Ishikawa (cell line): Measurements from ENCODE around the gene RSAD1.

Experiments
- CEBPB ChIP-seq: IDR thresholded peaks from 2 replicates; pipeline ENCODE4 v1.6.1; 2012
- CREB1 ChIP-seq: IDR thresholded peaks from 2 replicates; pipeline ENCODE4 v1.6.1; 2012; ENCODE audit warnings: low read depth
- EGR1 ChIP-seq: IDR thresholded peaks from 2 replicates; pipeline ENCODE4 v1.6.1; 2012
- EP300 ChIP-seq: IDR thresholded peaks from 2 replicates; pipeline ENCODE4 v1.6.1; 2012; ENCODE audit warnings: borderline replicate concordance
- FOXM1 ChIP-seq: IDR thresholded peaks from 2 replicates; pipeline ENCODE4 v1.6.1; 2012; ENCODE audit warnings: low read depth, borderline replicate concordance
- MAX ChIP-seq: IDR thresholded peaks from 2 replicates; pipeline ENCODE4 v1.6.1; 2012
- NFIC ChIP-seq: IDR thresholded peaks from 2 replicates; pipeline ENCODE4 v1.6.1; 2012
- RAD21 ChIP-seq: IDR thresholded peaks from 2 replicates; pipeline ENCODE4 v1.6.1; 2012; ENCODE audit warnings: low read depth
- TAF1 ChIP-seq: IDR thresholded peaks from 2 replicates; pipeline ENCODE4 v1.6.1; 2012; ENCODE audit warnings: low read depth, mild to moderate bottlenecking
- TCF12 ChIP-seq: IDR thresholded peaks from 2 replicates; pipeline ENCODE4 v1.6.1; 2012; ENCODE audit warnings: low read depth
- TEAD4 ChIP-seq: IDR thresholded peaks from 2 replicates; pipeline ENCODE4 v1.6.1; 2012
- YY1 ChIP-seq: IDR thresholded peaks from 2 replicates; pipeline ENCODE4 v1.6.1; 2012; ENCODE audit warnings: low read depth
- ZBTB7A ChIP-seq: IDR thresholded peaks from 2 replicates; pipeline ENCODE4 v1.6.1; 2012; ENCODE audit warnings: low read depth
- TF ChIP-seq, protein P1 (sequence below): IDR thresholded peaks from 2 replicates; pipeline ENCODE4 v1.6.1; 2012
- TF ChIP-seq, protein P2 (sequence below): IDR thresholded peaks from 2 replicates; pipeline ENCODE4 v1.6.1; 2012; ENCODE audit warnings: low read depth, mild to moderate bottlenecking

RSAD1 gene

GRCh38 chr17:50444841-50445715, 33.6 kb upstream of the RSAD1 start:
- no peak for TF ChIP-seq TCF12
- no peak for TF ChIP-seq RAD21
- TF ChIP-seq NFIC = no peak
- no peak for TF ChIP-seq TEAD4
- TF ChIP-seq, protein P1, sequence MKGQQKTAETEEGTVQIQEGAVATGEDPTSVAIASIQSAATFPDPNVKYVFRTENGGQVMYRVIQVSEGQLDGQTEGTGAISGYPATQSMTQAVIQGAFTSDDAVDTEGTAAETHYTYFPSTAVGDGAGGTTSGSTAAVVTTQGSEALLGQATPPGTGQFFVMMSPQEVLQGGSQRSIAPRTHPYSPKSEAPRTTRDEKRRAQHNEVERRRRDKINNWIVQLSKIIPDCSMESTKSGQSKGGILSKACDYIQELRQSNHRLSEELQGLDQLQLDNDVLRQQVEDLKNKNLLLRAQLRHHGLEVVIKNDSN = no peak
- no peak for TF ChIP-seq EGR1
- TF ChIP-seq FOXM1 = no peak
- TF ChIP-seq ZBTB7A = no peak
- TF ChIP-seq CEBPB = no peak
- TF ChIP-seq CREB1 = no peak
- TF ChIP-seq TAF1 = no peak
- TF ChIP-seq, protein P2, sequence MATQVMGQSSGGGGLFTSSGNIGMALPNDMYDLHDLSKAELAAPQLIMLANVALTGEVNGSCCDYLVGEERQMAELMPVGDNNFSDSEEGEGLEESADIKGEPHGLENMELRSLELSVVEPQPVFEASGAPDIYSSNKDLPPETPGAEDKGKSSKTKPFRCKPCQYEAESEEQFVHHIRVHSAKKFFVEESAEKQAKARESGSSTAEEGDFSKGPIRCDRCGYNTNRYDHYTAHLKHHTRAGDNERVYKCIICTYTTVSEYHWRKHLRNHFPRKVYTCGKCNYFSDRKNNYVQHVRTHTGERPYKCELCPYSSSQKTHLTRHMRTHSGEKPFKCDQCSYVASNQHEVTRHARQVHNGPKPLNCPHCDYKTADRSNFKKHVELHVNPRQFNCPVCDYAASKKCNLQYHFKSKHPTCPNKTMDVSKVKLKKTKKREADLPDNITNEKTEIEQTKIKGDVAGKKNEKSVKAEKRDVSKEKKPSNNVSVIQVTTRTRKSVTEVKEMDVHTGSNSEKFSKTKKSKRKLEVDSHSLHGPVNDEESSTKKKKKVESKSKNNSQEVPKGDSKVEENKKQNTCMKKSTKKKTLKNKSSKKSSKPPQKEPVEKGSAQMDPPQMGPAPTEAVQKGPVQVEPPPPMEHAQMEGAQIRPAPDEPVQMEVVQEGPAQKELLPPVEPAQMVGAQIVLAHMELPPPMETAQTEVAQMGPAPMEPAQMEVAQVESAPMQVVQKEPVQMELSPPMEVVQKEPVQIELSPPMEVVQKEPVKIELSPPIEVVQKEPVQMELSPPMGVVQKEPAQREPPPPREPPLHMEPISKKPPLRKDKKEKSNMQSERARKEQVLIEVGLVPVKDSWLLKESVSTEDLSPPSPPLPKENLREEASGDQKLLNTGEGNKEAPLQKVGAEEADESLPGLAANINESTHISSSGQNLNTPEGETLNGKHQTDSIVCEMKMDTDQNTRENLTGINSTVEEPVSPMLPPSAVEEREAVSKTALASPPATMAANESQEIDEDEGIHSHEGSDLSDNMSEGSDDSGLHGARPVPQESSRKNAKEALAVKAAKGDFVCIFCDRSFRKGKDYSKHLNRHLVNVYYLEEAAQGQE = no peak
- TF ChIP-seq YY1 = no peak
- no peak for TF ChIP-seq MAX

GRCh38 chr17:50445730-50446325, 32.8 kb upstream of the RSAD1 start:
- no peak for TF ChIP-seq CREB1
- TF ChIP-seq, protein P1 = no peak
- no peak for TF ChIP-seq EP300
- TF ChIP-seq FOXM1 = no peak
- TF ChIP-seq EGR1 = no peak
- no peak for TF ChIP-seq TCF12
- no peak for TF ChIP-seq MAX
- no peak for TF ChIP-seq RAD21
- TF ChIP-seq YY1 = no peak
- no peak for TF ChIP-seq TAF1
- TF ChIP-seq ZBTB7A = no peak
- no peak for TF ChIP-seq CEBPB
- no peak for TF ChIP-seq NFIC
- no peak for TF ChIP-seq TEAD4
- TF ChIP-seq, protein P2 = no peak

GRCh38 chr17:50447870-50448595, 30.6 kb upstream of the RSAD1 start:
- no peak for TF ChIP-seq ZBTB7A

GRCh38 chr17:50448643-50449042, 30.0 kb upstream of the RSAD1 start:
- TF ChIP-seq CREB1 (no peak), TAF1 (no peak), CEBPB (no peak)
- TF ChIP-seq, protein P2 = no peak
